Thoracic aorta (tissue), 2 donors: ENCODE measurements around the gene C1R. TPM values are rescaled to one million over a fixed set of nuclear protein-coding genes. Genes with fewer than 3 reads are reported as not detected.

ENCODE experiments used
- ATAC-seq: fragments of 150-250 bp; one replicate; pipeline ENCODE4 v1.8.0; 2017; ENCODE audit warnings: low read depth; ENCODE audit not compliant: insufficient number of reproducible peaks, low FRiP score
- DNase-seq: peaks from one replicate; pipeline ENCODE4 v3.0.0-alpha.2; 2020; ENCODE audit warnings: low spot score
- H3K27ac ChIP-seq, 2 donors: fragments of 200-600 bp; sonication (generic); 1 replicate in 1 of 2; 2 replicates in 1 of 2; pipeline ENCODE4 v1.5.1; 2016; ENCODE audit warnings: mild to moderate bottlenecking in 2 of 2, moderate library complexity in 2 of 2
- H3K27me3 ChIP-seq: fragments of 200-600 bp; sonication (generic); replicated peaks from 2 replicates; pipeline ENCODE4 v1.6.0; 2016; ENCODE audit warnings: mild to moderate bottlenecking; ENCODE audit not compliant: insufficient read depth
- H3K36me3 ChIP-seq: fragments of 200-600 bp; sonication (generic); one replicate; pipeline ENCODE4 v1.5.1; 2016
- H3K4me1 ChIP-seq, 2 donors: fragments of 200-600 bp; sonication (generic); 1 replicate in 1 of 2; 2 replicates in 1 of 2; pipeline versions ENCODE4 v1.5.1 to v1.6.0; 2016; ENCODE audit warnings: low read depth in 2 of 2, mild to moderate bottlenecking in 1 of 2; ENCODE audit not compliant: control insufficient read depth in 1 of 2
- H3K4me3 ChIP-seq: fragments of 200-600 bp; sonication (generic); 2 replicates; pipeline ENCODE4 v1.5.1; 2016; ENCODE audit warnings: mild to moderate bottlenecking
- H3K9me3 ChIP-seq: fragments of 200-600 bp; sonication (generic); 2 replicates; pipeline ENCODE4 v1.5.1; 2016
- CTCF ChIP-seq: fragments of 200-600 bp; sonication (generic); IDR thresholded peaks from one replicate; pipeline ENCODE4 v1.5.1; 2019; ENCODE audit warnings: antibody characterized with exemption
- total RNA-seq, 2 donors: library from RNA; depleted of rRNA; stranded (reverse); fragments of >200 nt; gene quantifications; one replicate each; pipeline versions ENCODE4 v1.1.0 to v1.2.3, GENCODE V29; 2016

Gene C1R
- total RNA-seq, 2 donors from 2014 or later, result 811 to 997 TPM

- Histone ChIP-seq H3K36me3 (peaks cover 23% of the 10 kb centered on the region), H3K27me3 (no peaks in the 10 kb centered on the region), H3K9me3 (no peaks in the 10 kb centered on the region), H3K4me3 (no peak overlapping the region), H3K4me1 (no peaks in the 10 kb centered on the region), H3K27ac (no peak overlapping the region)
- ATAC-seq (no peak), DNase-seq (no peak)
- no peak for TF ChIP-seq CTCF
These were observed 7.2 kb upstream of the C1R start for GRCh38 chr12:7099290-7099996.

- H3K27me3 ChIP-seq, result no peaks in the 10 kb centered on the region
- peaks cover 15% of the 10 kb centered on the region for H3K36me3 ChIP-seq
- peaks cover 7 to 14% of the 10 kb centered on the region in 2 donors for H3K4me1 ChIP-seq
- no peak for DNase-seq
- ATAC-seq, result no peak
- no peaks in the 10 kb centered on the region for H3K9me3 ChIP-seq
- no peak for TF ChIP-seq CTCF
- no peak overlapping the region for H3K27ac ChIP-seq
- H3K4me3 ChIP-seq, result no peak overlapping the region
These were observed 4.7 kb upstream of the C1R start for GRCh38 chr12:7096979-7097378.

- no peak for ATAC-seq
- H3K27me3 ChIP-seq, result no peaks in the 10 kb centered on the region
- no peaks in the 10 kb centered on the region for H3K9me3 ChIP-seq
- no peak for DNase-seq
- H3K27ac ChIP-seq, result no peak overlapping the region
- H3K36me3 ChIP-seq, result peaks cover 15% of the 10 kb centered on the region
- no peak overlapping the region for H3K4me3 ChIP-seq
- H3K4me1 ChIP-seq, result peaks cover 7 to 16% of the 10 kb centered on the region in 2 donors
- TF ChIP-seq CTCF, result no peak
These were observed 4.0 kb upstream of the C1R start for GRCh38 chr12:7096006-7096932.

DNA sequence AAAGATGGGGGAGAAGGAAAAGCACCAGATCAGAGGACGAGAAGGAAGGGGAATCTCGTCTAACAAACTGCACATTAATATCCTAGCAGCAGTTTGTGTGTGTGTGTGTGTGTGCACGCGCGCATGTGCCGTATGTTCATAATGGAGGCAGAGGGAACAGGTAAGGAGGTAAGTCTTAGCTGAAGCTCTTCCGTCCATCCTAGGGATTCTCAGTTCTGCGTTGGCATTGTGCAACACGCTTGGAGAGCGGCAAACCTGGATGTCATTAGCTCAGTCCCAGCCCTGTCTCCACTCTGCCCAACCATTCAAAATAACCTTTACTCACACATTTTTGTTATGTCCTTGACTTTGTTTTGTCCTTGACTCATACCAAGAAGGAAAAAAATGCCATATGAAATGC lies 1.6 kb upstream of the C1R start:
- ATAC-seq (no peak), DNase-seq (no peak)
- no peaks in the 10 kb centered on the region for H3K9me3 ChIP-seq
- no peak overlapping the region for H3K4me3 ChIP-seq
- no peaks in the 10 kb centered on the region for H3K27me3 ChIP-seq
- H3K36me3 ChIP-seq, result peaks cover 14% of the 10 kb centered on the region
- peaks cover 17 to 36% of the 10 kb centered on the region in 2 donors for H3K4me1 ChIP-seq
- no peak for TF ChIP-seq CTCF
- H3K27ac ChIP-seq, result no peak overlapping the region

DNA sequence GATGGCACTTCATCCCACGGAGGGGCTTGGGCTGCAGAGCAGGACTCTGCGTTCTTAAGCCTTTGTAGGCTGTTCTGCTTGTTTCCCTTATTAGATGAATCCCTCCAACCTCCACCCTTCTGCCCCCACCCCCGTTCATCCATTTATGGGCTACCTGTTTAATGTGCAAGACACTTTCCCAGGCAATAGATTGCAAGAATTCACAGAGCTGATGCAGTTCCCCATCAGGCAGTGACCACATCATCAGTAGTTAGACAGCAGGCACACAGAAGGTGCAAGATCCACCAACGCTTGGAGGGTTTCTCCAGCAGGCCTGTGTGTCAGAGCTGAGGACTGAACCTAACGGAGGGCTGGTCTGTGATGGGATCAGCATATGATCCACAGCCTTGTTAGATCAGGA lies 1.2 kb upstream of the C1R start:
- Histone ChIP-seq H3K4me1 (peaks cover 17 to 36% of the 10 kb centered on the region in 2 donors), H3K36me3 (peaks cover 18% of the 10 kb centered on the region), H3K27me3 (no peaks in the 10 kb centered on the region), H3K9me3 (no peaks in the 10 kb centered on the region), H3K27ac (no peak overlapping the region), H3K4me3 (no peak overlapping the region)
- no peak for TF ChIP-seq CTCF
- ATAC-seq, result no peak
- no peak for DNase-seq
